A549 (cell line): ENCODE results near the gene TPCN1. TPM values are rescaled to one million over a fixed set of nuclear protein-coding genes. Genes with fewer than 3 reads are reported as not detected.

Experiments used
- ATAC-seq, 2 experiments: fragments of 200-7000 bp in 1 of 2; fragments of >200 bp in 1 of 2; cut with Nextera tagmentation in 1 of 2; cut with Tn5 transposase in 1 of 2; 3 replicates each; pipeline versions ENCODE4 v1.8.0 to v1.9.1; 2018 to 2020; ENCODE audit warnings: mild to moderate bottlenecking in 1 of 2, moderate library complexity in 1 of 2
- CTCF ChIA-PET: fragments of 300-600 bp; sonication (Branson Sonifier 250); formaldehyde crosslinking; extraction: SDS; loops from one replicate; lab custom pipeline; 2021; ENCODE audit warnings: antibody characterized with exemption, inconsistent platforms; lab: Yijun Ruan, JAX
- POLR2A ChIA-PET: fragments of 350-600 bp; formaldehyde crosslinking; extraction: SDS; loops from one replicate; lab custom pipeline; 2021; ENCODE audit warnings: antibody characterized with exemption, inconsistent platforms; lab: Yijun Ruan, JAX
- DNase-seq, 2 experiments: peaks; one replicate each; pipeline versions ENCODE4 v3.0.0 to v3.0.0-alpha.2; 2011 to 2016; ENCODE audit warnings: low read depth in 1 of 2, low spot score in 1 of 2
- FAIRE-seq: peaks from 2 replicates; lab custom pipeline; 2011; peaks lifted over from hg19 to GRCh38; lab: Jason Lieb, UNC
- H3K27ac ChIP-seq, 2 experiments: fragments of >200 bp; sonication (Bioruptor Twin); formaldehyde crosslinking; 3 replicates each; pipeline ENCODE4 v1.5.1; 2016 to 2017
- H3K4me1 ChIP-seq: fragments of >200 bp; sonication (Bioruptor Twin); formaldehyde crosslinking; 3 replicates; pipeline ENCODE4 v1.6.1; 2016
- H3K4me2 ChIP-seq: fragments of >200 bp; sonication (Bioruptor Twin); formaldehyde crosslinking; 3 replicates; pipeline ENCODE4 v1.6.1; 2016
- H3K4me3 ChIP-seq: fragments of >200 bp; sonication (Bioruptor Twin); formaldehyde crosslinking; 3 replicates; pipeline ENCODE4 v1.5.1; 2016
- H3K9me3 ChIP-seq: fragments of >200 bp; sonication (Bioruptor Twin); formaldehyde crosslinking; 3 replicates; pipeline ENCODE4 v1.6.1; 2016
- CTCF ChIP-seq: fragments of >200 bp; sonication (Bioruptor Twin); formaldehyde crosslinking; IDR thresholded peaks from 3 replicates; pipeline ENCODE4 v1.5.1; 2016
- E2F6 ChIP-seq: IDR thresholded peaks from 2 replicates; pipeline ENCODE4 v1.6.1; 2012; ENCODE audit warnings: low read depth, borderline replicate concordance
- FOXS1 ChIP-seq: fragments of 250-450 bp; sonication (Bioruptor Pico); IDR thresholded peaks from 2 replicates; pipeline ENCODE4 v1.5.0; 2020; ENCODE audit warnings: mild to moderate bottlenecking, moderate library complexity
- HDAC2 ChIP-seq: fragments of 200-600 bp; sonication (generic); IDR thresholded peaks from 2 replicates; pipeline ENCODE4 v1.6.1; 2016
- HEYL ChIP-seq: fragments of 250-450 bp; sonication (Bioruptor Pico); IDR thresholded peaks from 2 replicates; pipeline ENCODE4 v1.8.0; 2021; ENCODE audit warnings: mild to moderate bottlenecking, moderate library complexity
- JUN ChIP-seq, 2 experiments: fragments of >200 bp; sonication (Bioruptor Twin); formaldehyde crosslinking; IDR thresholded peaks; 2 replicates in 1 of 2; 3 replicates in 1 of 2; pipeline ENCODE4 v1.6.1; 2016 to 2017
- JUNB ChIP-seq: fragments of >200 bp; sonication (Bioruptor Twin); formaldehyde crosslinking; IDR thresholded peaks from 2 replicates; pipeline ENCODE4 v1.6.1; 2016
- KDM1A ChIP-seq: fragments of 200-600 bp; sonication (generic); IDR thresholded peaks from 2 replicates; pipeline ENCODE4 v1.6.1; 2016; ENCODE audit warnings: low read depth, mild to moderate bottlenecking
- KDM5A ChIP-seq: fragments of 200-600 bp; sonication (generic); IDR thresholded peaks from 2 replicates; pipeline ENCODE4 v1.6.1; 2016; ENCODE audit warnings: antibody characterized with exemption, mild to moderate bottlenecking
- MAZ ChIP-seq: fragments of 150-350 bp; IDR thresholded peaks from 2 replicates; pipeline ENCODE4 v1.6.1; 2014; ENCODE audit warnings: antibody characterized with exemption, low read depth, low read length, borderline replicate concordance
- NPAS2 ChIP-seq: fragments of 250-450 bp; sonication (Bioruptor Pico); IDR thresholded peaks from 2 replicates; pipeline ENCODE4 v1.8.0; 2022; ENCODE audit warnings: mild to moderate bottlenecking, moderate library complexity, borderline replicate concordance
- PHF8 ChIP-seq: fragments of 200-600 bp; sonication (generic); IDR thresholded peaks from 2 replicates; pipeline ENCODE4 v1.6.1; 2016; ENCODE audit warnings: low read depth, mild to moderate bottlenecking, antibody characterized with exemption, moderate library complexity, borderline replicate concordance
- RNF2 ChIP-seq: fragments of 200-600 bp; sonication (generic); IDR thresholded peaks from 2 replicates; pipeline ENCODE4 v1.6.1; 2016; ENCODE audit warnings: low read depth, mild to moderate bottlenecking, antibody characterized with exemption, moderate library complexity, borderline replicate concordance
- ZC3H11A ChIP-seq: fragments of 450-650 bp; IDR thresholded peaks from 2 replicates; pipeline ENCODE4 v1.6.1; 2014; ENCODE audit warnings: antibody characterized with exemption, mild to moderate bottlenecking
- ZSCAN20 ChIP-seq: fragments of 250-450 bp; sonication (Bioruptor Pico); IDR thresholded peaks from 2 replicates; pipeline ENCODE4 v1.8.0; 2022; ENCODE audit warnings: mild to moderate bottlenecking, moderate library complexity
- WGBS: methylation state at CpG from one replicate; pipeline ENCODE4 v1.1.6; 2017; ENCODE audit errors: missing lambda C conversion rate; 5-methylcytosine and 5-hydroxymethylcytosine counted together
- polyA plus RNA-seq, 4 experiments: library from polyadenylated mRNA; depleted of rRNA in 3 of 4; stranded (reverse); fragments of >200 nt; fragmentation: RNase III in 1 of 4; extraction: RNeasy Plus Mini Kit Qiagen cat#74134 plus additional on column Dnase treatment in 1 of 4; gene quantifications; 2 replicates in 3 of 4; 3 replicates in 1 of 4; pipeline ENCODE4 v1.2.3, GENCODE V29; 2011 to 2017
- TF ChIP-seq, protein P1 (sequence below): fragments of 250-450 bp; sonication (Bioruptor Pico); IDR thresholded peaks from 2 replicates; pipeline ENCODE4 v1.5.0; 2020; ENCODE audit warnings: low read depth, mild to moderate bottlenecking, moderate library complexity
- TF ChIP-seq, protein P2 (sequence below): fragments of 250-450 bp; sonication (Bioruptor Pico); IDR thresholded peaks from 2 replicates; pipeline ENCODE4 v1.5.0; 2021; ENCODE audit warnings: mild to moderate bottlenecking, moderate library complexity, borderline replicate concordance
- TF ChIP-seq, protein P3 (sequence below): IDR thresholded peaks from 2 replicates; pipeline ENCODE4 v1.6.1; 2012

The TPCN1 gene
- polyA plus RNA-seq, 2 of the 4 experiments (the other 2 are of a cell fraction) = 21.9 to 24.1 TPM

GRCh38 chr12:113237748-113238147, 16.5 kb downstream of the TPCN1 start:
- no peak for TF ChIP-seq HDAC2
- TF ChIP-seq FOXS1 (CRISPR knock-in tag) = no peak
- TF ChIP-seq PHF8 = no peak
- TF ChIP-seq, protein P1, sequence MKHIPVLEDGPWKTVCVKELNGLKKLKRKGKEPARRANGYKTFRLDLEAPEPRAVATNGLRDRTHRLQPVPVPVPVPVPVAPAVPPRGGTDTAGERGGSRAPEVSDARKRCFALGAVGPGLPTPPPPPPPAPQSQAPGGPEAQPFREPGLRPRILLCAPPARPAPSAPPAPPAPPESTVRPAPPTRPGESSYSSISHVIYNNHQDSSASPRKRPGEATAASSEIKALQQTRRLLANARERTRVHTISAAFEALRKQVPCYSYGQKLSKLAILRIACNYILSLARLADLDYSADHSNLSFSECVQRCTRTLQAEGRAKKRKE (CRISPR knock-in tag) = no peak
- TF ChIP-seq, protein P2, sequence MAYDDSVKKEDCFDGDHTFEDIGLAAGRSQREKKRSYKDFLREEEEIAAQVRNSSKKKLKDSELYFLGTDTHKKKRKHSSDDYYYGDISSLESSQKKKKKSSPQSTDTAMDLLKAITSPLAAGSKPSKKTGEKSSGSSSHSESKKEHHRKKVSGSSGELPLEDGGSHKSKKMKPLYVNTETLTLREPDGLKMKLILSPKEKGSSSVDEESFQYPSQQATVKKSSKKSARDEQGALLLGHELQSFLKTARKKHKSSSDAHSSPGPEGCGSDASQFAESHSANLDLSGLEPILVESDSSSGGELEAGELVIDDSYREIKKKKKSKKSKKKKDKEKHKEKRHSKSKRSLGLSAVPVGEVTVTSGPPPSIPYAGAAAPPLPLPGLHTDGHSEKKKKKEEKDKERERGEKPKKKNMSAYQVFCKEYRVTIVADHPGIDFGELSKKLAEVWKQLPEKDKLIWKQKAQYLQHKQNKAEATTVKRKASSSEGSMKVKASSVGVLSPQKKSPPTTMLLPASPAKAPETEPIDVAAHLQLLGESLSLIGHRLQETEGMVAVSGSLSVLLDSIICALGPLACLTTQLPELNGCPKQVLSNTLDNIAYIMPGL (CRISPR knock-in tag) = no peak
- no peak for TF ChIP-seq E2F6
- TF ChIP-seq KDM5A = no peak
- no peak for TF ChIP-seq NPAS2 (CRISPR knock-in tag)
- no peak for TF ChIP-seq JUN (IDR thresholded peaks at IDR 0.05)
- TF ChIP-seq, all 56 proteins: peak for 0

DNA sequence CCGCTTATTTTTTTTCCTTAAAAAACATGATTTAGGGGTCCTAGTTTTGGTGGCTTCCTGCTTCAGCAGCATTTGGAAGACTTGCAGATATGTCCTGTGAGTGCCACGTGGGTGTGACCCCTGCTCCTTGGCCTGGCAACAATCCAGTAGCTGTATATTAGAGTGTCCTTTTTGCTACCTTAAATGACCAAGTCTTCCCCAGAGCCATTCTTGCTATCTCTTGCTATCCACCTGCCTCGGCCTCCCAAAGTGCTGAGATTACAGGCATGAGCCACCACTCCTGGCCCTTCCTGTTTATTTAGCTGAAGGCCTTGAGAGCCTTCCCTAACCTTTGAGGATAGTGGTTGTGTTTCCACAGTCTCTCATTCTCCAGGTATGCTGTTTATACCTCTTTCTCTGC, 17.0 kb downstream of the TPCN1 start:
- TF ChIP-seq ZSCAN20 (CRISPR knock-in tag) (no peak), HDAC2 (no peak), JUNB (no peak), KDM1A (no peak), CTCF (no peak), HEYL (CRISPR knock-in tag) (no peak), ZC3H11A (no peak), MAZ (no peak), RNF2 (no peak), JUN (IDR thresholded peaks at IDR 0.05) (no peak)
- TF ChIP-seq, protein P1 (CRISPR knock-in tag) = no peak
- TF ChIP-seq, protein P3, sequence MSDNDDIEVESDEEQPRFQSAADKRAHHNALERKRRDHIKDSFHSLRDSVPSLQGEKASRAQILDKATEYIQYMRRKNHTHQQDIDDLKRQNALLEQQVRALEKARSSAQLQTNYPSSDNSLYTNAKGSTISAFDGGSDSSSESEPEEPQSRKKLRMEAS = no peak

More at GRCh38 chr12:113237748-113238147, 16.5 kb downstream of the TPCN1 start:
- no peak for FAIRE-seq
- Histone ChIP-seq H3K9me3 (no peaks in the 10 kb centered on the region), H3K27ac (no peak overlapping the region), H3K4me1 (peaks cover 19% of the 10 kb centered on the region), H3K4me3 (no peak overlapping the region), H3K4me2 (no peak overlapping the region)
- ATAC-seq = no peak
- ChIA-PET POLR2A (interaction anchor here (1.9 kb wide), 1 partner anchor 8 kb away, joined by 6 read pairs; no protein-coding TSS in a partner anchor), CTCF (no interaction called here)
- DNase-seq = no peak
- 90% methylated on average over 4 of the region's 4 CpGs for WGBS

More for the DNA sequence above, 17.0 kb downstream of the TPCN1 start:
- no peak overlapping the region for H3K4me3 ChIP-seq
- ATAC-seq (no peak), DNase-seq (no peak), FAIRE-seq (no peak)
- H3K4me2 ChIP-seq = no peak overlapping the region
- 79% methylated on average over 3 of the region's 3 CpGs for WGBS
- no peaks in the 10 kb centered on the region for H3K9me3 ChIP-seq
- CTCF ChIA-PET = interaction anchor here (1.3 kb wide), 1 partner anchor 22 kb away, joined by 3 read pairs; no protein-coding TSS in a partner anchor
- H3K27ac ChIP-seq = no peak overlapping the region
- peaks cover 19% of the 10 kb centered on the region for H3K4me1 ChIP-seq
- POLR2A ChIA-PET = no interaction called here
